ENCODE measurements around the gene DDC.
A peak's percentile ranks its signal among the peaks of the same experiment; 100 is the strongest.

The DDC gene

DNA sequence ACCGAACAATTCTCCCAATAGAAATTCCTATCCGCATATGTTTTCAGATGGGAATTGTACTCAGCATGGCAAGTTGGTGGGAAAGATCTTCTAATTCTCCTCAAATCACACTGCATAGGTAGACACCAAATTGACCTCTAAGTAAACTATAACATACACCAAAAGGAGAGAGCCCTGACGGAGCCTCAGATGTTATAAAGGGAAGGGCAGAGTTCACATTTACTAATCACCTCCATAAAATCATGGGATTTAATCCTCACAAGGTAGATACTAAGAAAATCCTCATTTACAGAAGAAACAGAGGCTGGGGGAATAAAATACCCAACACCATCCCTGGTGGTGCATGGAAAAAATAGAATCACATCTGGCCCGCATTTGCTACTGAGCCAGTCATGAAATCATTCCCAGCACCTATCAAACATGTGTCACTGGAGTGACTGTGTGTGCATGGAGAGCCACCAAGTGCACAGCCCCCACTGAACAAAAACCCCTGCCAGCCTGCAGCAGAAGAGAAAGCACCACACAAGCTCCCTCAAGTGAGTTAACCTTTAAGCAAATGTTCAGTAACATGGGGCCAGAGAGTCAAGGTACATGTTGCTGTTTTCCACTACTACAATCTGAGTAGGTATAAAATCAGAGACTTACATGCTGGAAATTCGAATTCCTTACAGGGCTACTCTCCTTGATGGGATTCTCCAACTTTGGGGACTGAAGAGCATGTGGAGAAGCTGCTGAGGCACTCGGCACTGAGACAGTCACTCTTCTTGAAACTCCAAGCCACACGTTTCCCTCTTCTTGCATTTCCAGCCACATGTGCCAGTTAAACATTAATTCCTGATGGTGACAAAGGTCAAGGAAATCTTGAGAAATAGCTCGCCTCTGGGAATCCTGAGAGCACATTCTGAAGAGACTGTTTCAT is at the start of gene DDC:
DDC (minus strand) TSS at position 766 of the 919 bp plus-strand sequence. CDS start 21,320 bp downstream, outside the sequence.
- DNase-seq (ENCODE audit: low spot score), result no peak

DNA sequence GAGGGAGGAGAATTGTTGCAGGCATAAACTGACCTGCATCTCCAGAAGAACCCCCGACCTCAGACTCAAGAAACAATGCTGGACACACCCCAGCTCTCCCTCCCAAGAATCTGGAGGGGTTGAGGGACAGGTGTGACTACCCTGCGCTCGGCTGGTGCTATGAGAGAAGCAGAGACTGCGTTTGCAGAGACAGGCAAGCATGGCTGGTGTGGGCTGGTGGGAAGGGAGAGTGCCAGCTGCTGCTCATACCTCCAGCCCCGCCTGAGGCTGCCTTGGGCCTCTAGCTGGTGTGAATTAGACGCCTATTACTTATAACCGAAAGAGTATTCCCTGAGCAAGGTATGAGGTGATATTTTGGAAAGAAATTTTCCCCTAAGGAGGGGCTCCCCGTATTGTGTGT is 48.3 kb upstream of the DDC start:
- no peak for DNase-seq (ENCODE audit: low spot score)

- DNase-seq (ENCODE audit: low spot score), result no peak
Measured at GRCh38 chr7:50612704-50613103, 47.5 kb upstream of the DDC start.

- no peak for DNase-seq (ENCODE audit: low spot score)
Measured at GRCh38 chr7:50610521-50611277, 45.5 kb upstream of the DDC start.

DNA sequence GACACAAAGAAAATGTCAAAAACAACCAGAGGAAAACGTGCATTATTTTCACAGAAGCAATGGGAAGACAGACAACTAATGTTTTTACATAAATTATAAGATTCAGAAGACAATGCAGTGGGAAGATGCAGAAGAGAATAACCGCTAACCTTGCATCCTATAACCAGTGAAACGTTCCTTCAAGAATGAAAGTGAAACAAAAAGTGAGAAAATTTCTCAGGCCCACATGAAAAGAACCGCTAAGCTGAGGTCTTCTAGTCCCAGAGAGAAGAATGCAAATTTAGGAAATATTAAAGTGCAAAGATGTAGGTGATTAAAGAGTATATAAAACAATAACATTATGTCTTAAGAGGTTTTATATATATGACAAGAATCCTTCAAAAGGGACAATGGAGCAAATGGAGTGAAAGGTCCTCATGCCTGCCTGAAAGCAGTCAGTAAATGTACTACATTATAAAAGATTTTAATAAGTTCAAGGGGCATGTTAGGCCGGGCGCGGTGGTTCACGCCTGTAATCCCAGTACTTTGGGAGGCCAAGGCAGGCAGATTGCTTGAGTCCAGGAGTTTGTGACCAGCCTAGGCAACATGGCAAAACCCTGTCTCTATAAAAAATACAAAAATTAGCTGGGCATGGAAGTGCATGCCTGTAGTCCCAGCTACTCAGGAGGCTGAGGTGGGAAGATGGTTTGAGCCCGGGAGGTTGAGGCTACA is 43.1 kb upstream of the DDC start:
- no peak for DNase-seq (ENCODE audit: low spot score)

DNA sequence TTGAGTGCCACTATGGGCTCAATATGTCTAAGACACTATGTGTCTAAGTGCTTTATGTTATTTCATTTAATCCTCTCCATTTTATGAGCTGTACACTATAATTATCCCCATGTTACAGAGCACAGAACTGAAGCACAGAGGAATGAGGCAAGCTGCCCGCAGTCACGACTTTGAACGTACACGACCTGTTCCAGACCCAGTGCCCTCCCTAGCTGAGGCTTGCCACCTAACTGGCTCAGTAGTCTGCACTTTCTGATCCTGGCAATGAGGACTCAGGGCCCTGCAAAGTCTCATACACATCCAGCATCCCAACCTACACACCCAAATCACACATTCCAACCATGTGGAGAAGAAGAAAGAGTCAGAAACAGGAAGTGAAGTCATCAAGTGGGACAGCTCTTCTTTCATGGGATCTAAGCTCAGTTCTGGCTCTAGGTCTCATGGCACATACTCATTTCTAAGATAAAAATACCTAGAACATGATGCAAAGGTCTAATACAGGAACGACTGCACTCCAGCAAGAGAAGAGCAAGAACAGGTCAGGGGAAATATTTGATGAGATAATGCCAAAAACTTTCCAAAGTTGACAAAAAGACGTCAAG is 42.4 kb upstream of the DDC start:
- DNase-seq (ENCODE audit: low spot score), result no peak

DNA sequence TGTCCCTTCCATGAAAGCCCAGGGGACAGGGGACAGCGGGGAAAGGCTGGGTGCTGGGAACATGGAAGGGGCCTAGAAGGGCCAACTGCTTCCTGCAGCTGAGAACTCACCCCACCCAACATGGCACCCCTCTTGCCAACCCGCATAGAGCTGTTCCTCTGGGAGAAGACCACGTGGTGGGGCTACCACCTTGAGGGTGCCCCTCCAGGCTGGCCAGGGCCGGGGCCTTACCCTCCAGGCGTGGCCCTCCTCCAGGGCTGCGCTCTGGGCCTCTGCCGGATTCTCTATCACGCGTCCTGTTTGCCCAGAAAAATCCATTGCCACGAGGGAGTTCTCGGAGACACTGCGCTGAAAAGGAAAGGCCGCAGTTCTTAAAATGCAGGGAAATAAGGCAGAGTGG is 39.9 kb upstream of the DDC start:
- DNase-seq (ENCODE audit: low spot score), result no peak

DNA sequence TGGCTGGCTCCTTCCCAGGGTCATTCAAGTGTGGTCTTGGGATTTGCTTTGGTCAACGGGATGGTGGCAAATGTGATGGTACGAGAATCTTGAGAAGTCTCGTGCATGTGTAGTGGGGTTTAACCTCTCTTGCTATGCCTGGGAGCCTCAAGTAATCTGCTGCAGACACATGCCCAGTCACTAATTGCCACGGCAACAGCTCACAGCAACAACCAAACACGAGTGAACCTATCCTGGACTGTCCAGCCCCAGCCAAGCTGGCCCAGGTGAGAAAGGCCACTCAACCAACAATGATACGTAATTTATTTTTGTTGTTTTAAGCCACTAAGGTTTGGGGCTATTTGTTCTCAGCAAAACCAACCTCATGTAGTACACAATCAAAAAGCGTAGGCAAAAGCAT is 38.1 kb upstream of the DDC start:
- no peak for DNase-seq (ENCODE audit: low spot score)

GRCh38 chr7:50599385-50599784 is 34.2 kb upstream of the DDC start:
- no peak for DNase-seq (ENCODE audit: low spot score)

DNA sequence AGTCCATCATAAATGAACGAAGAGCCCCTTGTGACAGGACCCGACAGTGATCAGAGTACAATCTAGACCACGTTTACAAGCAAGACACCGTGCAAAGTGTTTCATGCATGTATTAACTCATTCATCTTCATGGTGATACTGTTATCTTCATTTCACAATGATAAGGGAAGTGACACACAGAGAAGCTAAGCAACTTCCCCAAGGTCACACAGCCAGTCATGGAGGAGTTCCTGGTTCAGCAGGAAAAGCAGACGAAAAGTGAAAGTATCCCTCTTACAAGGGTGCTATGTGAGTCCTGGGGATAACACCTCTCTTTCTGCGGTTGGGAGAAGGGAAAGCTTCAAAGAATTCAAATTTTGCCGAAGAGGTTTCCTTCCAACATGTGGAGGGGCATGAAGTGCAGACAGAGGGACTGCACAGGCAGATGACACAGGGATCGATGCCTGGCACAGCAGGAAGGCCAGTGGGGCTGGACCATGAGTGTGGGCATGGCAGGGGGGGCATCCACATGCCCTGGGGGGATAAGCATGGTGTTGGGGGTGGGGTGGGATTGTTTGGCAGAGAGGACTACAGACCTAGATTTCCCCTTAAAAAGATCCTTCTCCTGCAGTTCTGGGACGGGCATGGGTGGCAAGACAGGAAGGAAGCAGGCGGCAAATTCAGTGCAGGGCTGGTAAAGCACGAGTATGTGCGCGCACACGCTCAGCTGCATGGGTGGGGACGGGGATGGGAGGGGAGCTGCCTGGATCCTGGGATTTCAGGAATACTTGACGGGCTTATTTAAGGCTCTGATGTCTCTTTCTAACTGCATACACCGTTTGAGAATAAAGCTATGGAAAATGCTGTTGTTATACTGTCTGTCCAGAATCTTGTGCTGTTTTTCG is 33.5 kb upstream of the DDC start:
- no peak for DNase-seq (ENCODE audit: low spot score)

DNA sequence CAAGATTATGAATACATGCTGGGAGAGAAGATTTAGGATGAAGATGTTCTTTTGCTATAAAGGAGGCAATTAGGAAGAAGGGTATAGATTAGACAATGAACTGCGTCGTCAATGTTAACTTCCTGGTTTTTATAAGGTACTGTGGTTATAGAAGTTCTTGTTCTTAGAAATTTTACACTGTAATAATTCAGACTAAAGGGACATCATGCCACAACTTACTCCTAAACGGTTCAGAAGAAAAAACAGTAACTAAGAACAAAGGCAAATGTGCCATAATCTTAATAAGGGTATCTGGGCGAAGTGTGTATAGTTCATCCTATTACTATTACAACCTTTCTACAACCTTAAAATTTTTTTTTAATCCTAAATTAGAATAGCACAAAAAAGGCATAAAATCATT is 31.3 kb upstream of the DDC start:
- DNase-seq (ENCODE audit: low spot score), result no peak

DNA sequence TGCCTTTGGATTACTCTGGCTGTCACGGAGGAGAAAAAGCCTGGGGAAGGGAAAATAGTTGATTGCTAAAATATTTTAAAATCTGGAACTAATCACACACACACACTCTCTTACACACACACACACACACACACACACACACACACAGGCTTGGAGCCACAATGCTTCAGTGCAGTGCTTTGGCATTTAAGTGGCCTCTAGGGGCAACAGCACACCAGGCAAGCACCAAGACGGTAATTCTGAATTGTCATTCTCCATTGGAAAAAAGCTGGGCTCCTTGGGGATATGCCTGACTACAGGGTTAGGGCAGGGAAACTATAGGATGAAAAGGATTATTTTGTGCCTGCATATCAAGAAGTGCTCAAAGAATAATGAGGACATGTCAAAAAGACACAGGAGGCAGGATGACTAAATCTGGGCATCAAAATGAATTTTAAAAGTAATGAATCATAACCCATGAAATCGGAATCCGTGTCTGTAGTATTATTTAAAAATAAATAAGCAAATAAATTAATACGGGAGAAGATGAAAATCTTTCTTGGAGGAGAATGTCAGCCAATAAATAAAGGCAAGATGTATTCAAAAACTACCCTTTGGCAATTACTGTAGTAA is 30.4 kb upstream of the DDC start:
- peak; percentile 74 for DNase-seq (ENCODE audit: low spot score)

GRCh38 chr7:50594734-50595485 is 29.7 kb upstream of the DDC start:
- no peak for DNase-seq (ENCODE audit: low spot score)

- DNase-seq (ENCODE audit: low spot score), result no peak
Measured at GRCh38 chr7:50594136-50594535, 28.9 kb upstream of the DDC start.

DNA sequence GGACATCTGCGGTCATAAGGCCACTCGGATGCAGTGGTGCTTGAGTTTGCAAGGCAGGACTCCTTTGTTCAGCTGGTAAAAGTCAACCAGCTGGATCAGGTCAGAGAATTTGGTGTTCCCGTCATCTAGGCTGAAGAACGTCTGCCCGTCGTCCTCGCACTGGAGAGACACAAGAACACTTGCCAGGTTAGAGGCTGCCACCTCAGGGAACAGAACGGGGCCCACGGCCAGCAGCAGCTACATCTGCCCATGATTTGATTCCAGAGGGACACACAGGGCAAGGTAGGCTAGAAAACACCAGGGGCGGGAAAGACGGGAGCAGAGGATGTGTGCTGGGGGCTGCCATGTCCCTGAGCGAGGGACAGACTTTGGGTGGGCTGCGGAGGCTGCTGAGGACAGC is 27.7 kb upstream of the DDC start:
- DNase-seq (ENCODE audit: low spot score), result no peak

GRCh38 chr7:50591480-50592438 is 26.6 kb upstream of the DDC start:
- DNase-seq (ENCODE audit: low spot score), result no peak

GRCh38 chr7:50591098-50591479 is 25.9 kb upstream of the DDC start:
- no peak for DNase-seq (ENCODE audit: low spot score)

GRCh38 chr7:50590535-50590934 is 25.3 kb upstream of the DDC start:
- DNase-seq (ENCODE audit: low spot score), result no peak

DNA sequence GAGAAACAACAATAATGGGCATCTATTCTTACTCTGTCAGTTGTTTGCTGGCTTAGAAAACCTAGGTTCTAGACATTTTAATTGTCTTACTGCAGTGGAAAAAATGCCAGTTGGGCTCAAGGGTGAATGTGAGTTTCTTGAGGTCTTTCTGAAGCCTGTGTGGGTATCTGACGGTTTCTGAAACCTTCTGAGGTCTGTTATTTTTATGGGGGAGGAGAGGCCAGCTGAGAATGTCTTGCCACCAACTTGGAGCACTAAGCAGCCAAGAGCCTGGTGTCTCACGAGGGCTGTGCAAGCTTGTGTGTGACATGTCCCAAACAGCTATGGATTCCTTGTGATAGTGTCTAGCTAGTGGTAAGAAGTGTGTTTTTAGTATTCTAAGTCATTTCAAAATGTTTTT is 24.2 kb upstream of the DDC start:
- DNase-seq (ENCODE audit: low spot score), result no peak
